ENCODE measurements around the gene RRBP1.

GRCh38 chr20:17637413-17637780 is 44.6 kb downstream of the RRBP1 start:
- TF ChIP-seq CTCF (conservative IDR thresholded peaks at IDR 0.05; ENCODE audit: low read depth, low read length) (no peak), EZH2 (IDR thresholded peaks at IDR 0.05; ENCODE audit: borderline replicate concordance, low read depth, low read length, poor library complexity, severe bottlenecking) (no peak)
